Ishikawa (cell line): Measurements from ENCODE around the gene OR5AP2.

ENCODE experiments used
- CEBPB ChIP-seq: IDR thresholded peaks from 2 replicates; pipeline ENCODE4 v1.6.1; 2012
- CREB1 ChIP-seq: IDR thresholded peaks from 2 replicates; pipeline ENCODE4 v1.6.1; 2012; ENCODE audit warnings: low read depth
- EGR1 ChIP-seq: IDR thresholded peaks from 2 replicates; pipeline ENCODE4 v1.6.1; 2012
- EP300 ChIP-seq: IDR thresholded peaks from 2 replicates; pipeline ENCODE4 v1.6.1; 2012; ENCODE audit warnings: borderline replicate concordance
- FOXM1 ChIP-seq: IDR thresholded peaks from 2 replicates; pipeline ENCODE4 v1.6.1; 2012; ENCODE audit warnings: low read depth, borderline replicate concordance
- NFIC ChIP-seq: IDR thresholded peaks from 2 replicates; pipeline ENCODE4 v1.6.1; 2012
- RAD21 ChIP-seq: IDR thresholded peaks from 2 replicates; pipeline ENCODE4 v1.6.1; 2012; ENCODE audit warnings: low read depth
- TAF1 ChIP-seq: IDR thresholded peaks from 2 replicates; pipeline ENCODE4 v1.6.1; 2012; ENCODE audit warnings: low read depth, mild to moderate bottlenecking
- TCF12 ChIP-seq: IDR thresholded peaks from 2 replicates; pipeline ENCODE4 v1.6.1; 2012; ENCODE audit warnings: low read depth
- TEAD4 ChIP-seq: IDR thresholded peaks from 2 replicates; pipeline ENCODE4 v1.6.1; 2012
- YY1 ChIP-seq: IDR thresholded peaks from 2 replicates; pipeline ENCODE4 v1.6.1; 2012; ENCODE audit warnings: low read depth
- ZBTB7A ChIP-seq: IDR thresholded peaks from 2 replicates; pipeline ENCODE4 v1.6.1; 2012; ENCODE audit warnings: low read depth
- TF ChIP-seq, protein P1 (sequence below): IDR thresholded peaks from 2 replicates; pipeline ENCODE4 v1.6.1; 2012
- TF ChIP-seq, protein P2 (sequence below): IDR thresholded peaks from 2 replicates; pipeline ENCODE4 v1.6.1; 2012; ENCODE audit warnings: low read depth, mild to moderate bottlenecking
- TF ChIP-seq, protein P3 (sequence below): IDR thresholded peaks from 2 replicates; pipeline ENCODE4 v1.6.1; 2012

Gene OR5AP2

DNA sequence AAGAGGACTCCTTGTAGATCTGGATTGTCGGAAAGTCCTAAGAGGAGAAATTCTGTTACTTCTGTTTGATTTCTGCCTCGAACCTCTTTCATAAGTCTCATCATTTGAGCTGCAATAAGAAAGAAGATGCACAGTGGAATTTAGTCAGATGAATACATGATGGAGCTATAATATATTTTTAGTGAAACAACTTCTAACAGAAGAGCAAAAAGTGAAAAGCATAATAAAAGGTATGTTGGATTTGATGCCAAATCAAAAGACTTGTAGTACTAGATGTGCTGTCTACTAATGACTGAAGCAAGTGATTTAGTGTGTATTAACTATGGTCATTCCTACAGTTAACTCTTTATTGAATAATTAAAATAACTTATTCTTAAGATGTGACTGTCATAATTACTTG is at the start of gene OR5AP2:
OR5AP2 (minus strand) TSS at position 101 of the 400 bp plus-strand sequence; CDS start at position 101, 0 bp downstream.
- TF ChIP-seq TAF1, result no peak

DNA sequence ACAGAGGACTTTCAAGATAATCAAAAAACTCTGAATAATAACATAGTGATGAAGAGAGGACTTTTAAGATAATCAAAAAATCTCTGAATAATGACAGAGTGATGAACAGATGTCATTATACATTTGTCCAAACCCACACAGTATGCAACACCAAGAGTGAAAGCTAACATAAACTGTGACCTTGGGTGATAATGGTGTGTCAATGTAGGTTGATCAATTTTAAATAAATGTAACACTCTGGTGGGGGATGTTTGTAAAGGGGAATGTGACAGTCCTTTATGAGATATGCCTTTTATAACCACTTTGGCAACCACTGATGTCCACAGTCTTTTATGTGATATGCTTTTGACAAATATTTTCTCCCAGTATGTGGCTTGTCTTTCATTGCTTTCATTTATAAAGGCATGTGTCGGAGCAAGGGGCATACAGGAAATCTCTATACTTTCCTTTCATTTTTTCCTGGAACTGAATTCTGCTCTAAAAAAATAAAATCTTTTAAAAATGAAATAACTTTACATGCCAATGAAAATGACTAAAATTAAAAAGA is 46.4 kb upstream of the OR5AP2 start:
- TF ChIP-seq TAF1, result no peak
- TF ChIP-seq, protein P1, sequence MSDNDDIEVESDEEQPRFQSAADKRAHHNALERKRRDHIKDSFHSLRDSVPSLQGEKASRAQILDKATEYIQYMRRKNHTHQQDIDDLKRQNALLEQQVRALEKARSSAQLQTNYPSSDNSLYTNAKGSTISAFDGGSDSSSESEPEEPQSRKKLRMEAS, result no peak
- no peak for TF ChIP-seq YY1
- TF ChIP-seq TCF12, result no peak
- TF ChIP-seq, protein P2, sequence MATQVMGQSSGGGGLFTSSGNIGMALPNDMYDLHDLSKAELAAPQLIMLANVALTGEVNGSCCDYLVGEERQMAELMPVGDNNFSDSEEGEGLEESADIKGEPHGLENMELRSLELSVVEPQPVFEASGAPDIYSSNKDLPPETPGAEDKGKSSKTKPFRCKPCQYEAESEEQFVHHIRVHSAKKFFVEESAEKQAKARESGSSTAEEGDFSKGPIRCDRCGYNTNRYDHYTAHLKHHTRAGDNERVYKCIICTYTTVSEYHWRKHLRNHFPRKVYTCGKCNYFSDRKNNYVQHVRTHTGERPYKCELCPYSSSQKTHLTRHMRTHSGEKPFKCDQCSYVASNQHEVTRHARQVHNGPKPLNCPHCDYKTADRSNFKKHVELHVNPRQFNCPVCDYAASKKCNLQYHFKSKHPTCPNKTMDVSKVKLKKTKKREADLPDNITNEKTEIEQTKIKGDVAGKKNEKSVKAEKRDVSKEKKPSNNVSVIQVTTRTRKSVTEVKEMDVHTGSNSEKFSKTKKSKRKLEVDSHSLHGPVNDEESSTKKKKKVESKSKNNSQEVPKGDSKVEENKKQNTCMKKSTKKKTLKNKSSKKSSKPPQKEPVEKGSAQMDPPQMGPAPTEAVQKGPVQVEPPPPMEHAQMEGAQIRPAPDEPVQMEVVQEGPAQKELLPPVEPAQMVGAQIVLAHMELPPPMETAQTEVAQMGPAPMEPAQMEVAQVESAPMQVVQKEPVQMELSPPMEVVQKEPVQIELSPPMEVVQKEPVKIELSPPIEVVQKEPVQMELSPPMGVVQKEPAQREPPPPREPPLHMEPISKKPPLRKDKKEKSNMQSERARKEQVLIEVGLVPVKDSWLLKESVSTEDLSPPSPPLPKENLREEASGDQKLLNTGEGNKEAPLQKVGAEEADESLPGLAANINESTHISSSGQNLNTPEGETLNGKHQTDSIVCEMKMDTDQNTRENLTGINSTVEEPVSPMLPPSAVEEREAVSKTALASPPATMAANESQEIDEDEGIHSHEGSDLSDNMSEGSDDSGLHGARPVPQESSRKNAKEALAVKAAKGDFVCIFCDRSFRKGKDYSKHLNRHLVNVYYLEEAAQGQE, result no peak
- no peak for TF ChIP-seq CEBPB
- no peak for TF ChIP-seq ZBTB7A
- no peak for TF ChIP-seq TEAD4
- TF ChIP-seq CREB1, result no peak
- no peak for TF ChIP-seq FOXM1
- TF ChIP-seq, protein P3, sequence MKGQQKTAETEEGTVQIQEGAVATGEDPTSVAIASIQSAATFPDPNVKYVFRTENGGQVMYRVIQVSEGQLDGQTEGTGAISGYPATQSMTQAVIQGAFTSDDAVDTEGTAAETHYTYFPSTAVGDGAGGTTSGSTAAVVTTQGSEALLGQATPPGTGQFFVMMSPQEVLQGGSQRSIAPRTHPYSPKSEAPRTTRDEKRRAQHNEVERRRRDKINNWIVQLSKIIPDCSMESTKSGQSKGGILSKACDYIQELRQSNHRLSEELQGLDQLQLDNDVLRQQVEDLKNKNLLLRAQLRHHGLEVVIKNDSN, result no peak
- no peak for TF ChIP-seq EGR1
- no peak for TF ChIP-seq RAD21
- no peak for TF ChIP-seq NFIC
- TF ChIP-seq EP300, result no peak

DNA sequence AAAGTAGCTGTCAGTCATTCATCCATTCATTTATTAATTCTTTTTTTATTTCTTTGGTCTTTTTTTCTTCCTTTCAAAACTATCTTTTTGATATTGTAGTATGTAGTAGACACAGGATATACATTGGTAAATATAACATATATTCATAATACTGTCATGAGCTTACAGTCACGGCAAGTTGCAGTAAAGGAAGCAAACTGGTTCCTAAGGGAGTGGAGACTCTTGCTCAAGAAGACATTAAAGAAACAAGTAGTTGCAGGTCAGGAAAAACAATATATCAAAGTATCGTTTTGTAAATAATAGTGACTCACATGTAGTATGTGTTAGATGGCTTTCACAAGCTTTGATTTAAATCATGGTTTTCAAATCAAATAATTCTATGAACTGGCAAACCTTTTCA is 28.7 kb upstream of the OR5AP2 start:
- TF ChIP-seq TAF1, result no peak
- no peak for TF ChIP-seq RAD21
- TF ChIP-seq FOXM1, result no peak
- TF ChIP-seq EP300, result no peak
- no peak for TF ChIP-seq CEBPB
- no peak for TF ChIP-seq YY1
- no peak for TF ChIP-seq TEAD4
- TF ChIP-seq EGR1, result no peak
- no peak for TF ChIP-seq NFIC
- TF ChIP-seq, protein P2, result no peak

DNA sequence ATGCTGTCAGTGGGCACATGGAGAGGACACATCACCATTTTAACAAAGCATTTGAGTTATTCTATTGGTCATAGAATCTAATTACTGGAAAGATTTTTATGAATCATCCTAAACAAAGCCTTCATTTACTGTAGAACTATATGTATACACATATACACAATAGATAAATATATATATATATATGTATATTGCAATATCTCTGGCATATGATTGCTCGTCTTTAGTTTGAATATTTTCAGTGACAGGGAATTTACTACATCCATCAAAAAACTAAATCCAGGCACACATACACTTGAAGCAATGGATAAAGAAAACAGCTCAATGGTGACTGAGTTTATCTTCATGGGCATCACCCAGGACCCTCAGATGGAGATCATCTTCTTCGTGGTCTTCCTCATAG is 21.1 kb upstream of the OR5AP2 start, which contains the start of gene OR5AR1:
OR5AR1 (plus strand) TSS at position 301 of the 400 bp plus-strand sequence; CDS start at position 301, 0 bp downstream.
- TF ChIP-seq TCF12 (no peak), CREB1 (no peak), RAD21 (no peak), ZBTB7A (no peak), EP300 (no peak)
- TF ChIP-seq, protein P3, result no peak

DNA sequence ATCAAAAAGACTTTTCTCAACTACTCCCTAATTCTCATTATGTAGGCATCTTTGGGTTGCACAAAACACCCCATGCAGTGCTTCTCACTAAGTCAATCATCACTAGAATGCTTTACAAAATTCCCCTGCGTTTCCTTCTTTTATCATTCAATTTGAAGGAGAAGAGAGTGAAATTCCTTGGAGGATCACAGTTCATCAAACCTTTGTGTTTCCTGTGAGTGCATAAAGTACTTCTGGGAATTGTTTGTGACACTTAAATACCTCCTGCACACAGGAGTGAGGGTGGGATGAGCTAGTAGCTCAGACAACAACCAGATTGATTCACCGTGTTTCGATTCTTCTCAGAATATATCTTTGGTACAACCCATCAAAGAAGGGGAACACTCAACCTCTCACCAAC is 17.5 kb upstream of the OR5AP2 start:
- no peak for TF ChIP-seq TEAD4
- TF ChIP-seq CREB1, result no peak
- TF ChIP-seq, protein P2, result no peak
- no peak for TF ChIP-seq CEBPB
- TF ChIP-seq EP300, result no peak
- no peak for TF ChIP-seq TAF1
- TF ChIP-seq FOXM1, result no peak
- TF ChIP-seq, protein P1, result no peak
- TF ChIP-seq NFIC, result no peak
- TF ChIP-seq YY1, result no peak
- no peak for TF ChIP-seq ZBTB7A
